IMR-90 (cell line): Measurements from ENCODE around the gene ACYP2. TPM values are rescaled to one million over a fixed set of nuclear protein-coding genes. Genes with fewer than 3 reads are reported as not detected.

ENCODE experiments used
- ATAC-seq: fragments of 200-7000 bp; cut with Tn5 transposase; 2 replicates; pipeline ENCODE4 v1.9.1; 2020; ENCODE audit warnings: low read depth, mild to moderate bottlenecking, moderate library complexity
- BruUV-seq: library from RNA; stranded (reverse); fragments of 400-500 nt; replicated peaks from 2 replicates; lab custom pipeline; 2021; lab: Mats Ljungman, UMichigan
- CTCF ChIA-PET: fragments of 300-600 bp; formaldehyde crosslinking; extraction: SDS; loops from one replicate; lab custom pipeline; 2021; ENCODE audit warnings: antibody characterized with exemption; lab: Yijun Ruan, JAX
- POLR2A ChIA-PET: fragments of 300-600 bp; sonication (Branson Sonifier 250); formaldehyde crosslinking; loops from one replicate; lab custom pipeline; 2022; ENCODE audit warnings: antibody characterized with exemption; ENCODE audit not compliant: unreplicated experiment; lab: Charles Lee
- DNase-seq: peaks from one replicate; pipeline ENCODE4 v3.0.0; 2013
- H2AFZ ChIP-seq: replicated peaks from 2 replicates; pipeline ENCODE3; 2013; ENCODE audit warnings: low read length, mild to moderate bottlenecking; ENCODE audit not compliant: poor library complexity
- H2AK5ac ChIP-seq: 2 replicates; pipeline ENCODE4 v1.6.1; 2013; ENCODE audit warnings: low read depth, low read length, inconsistent platforms
- H2AK9ac ChIP-seq: replicated peaks from 2 replicates; pipeline ENCODE3; 2013; ENCODE audit warnings: mild to moderate bottlenecking, low read depth, low read length, moderate library complexity; ENCODE audit not compliant: poor library complexity
- H2BK120ac ChIP-seq: 2 replicates; pipeline ENCODE4 v1.6.1; 2013; ENCODE audit warnings: low read depth, low read length, inconsistent platforms
- H2BK15ac ChIP-seq: 3 replicates; pipeline ENCODE4 v1.6.1; 2013; ENCODE audit warnings: low read depth, low read length, inconsistent platforms
- H2BK20ac ChIP-seq: 2 replicates; pipeline ENCODE4 v1.6.1; 2013; ENCODE audit warnings: low read depth, mild to moderate bottlenecking, inconsistent platforms, low read length, moderate library complexity
- H2BK5ac ChIP-seq: 2 replicates; pipeline ENCODE4 v1.6.1; 2013; ENCODE audit warnings: mild to moderate bottlenecking, low read depth, low read length, inconsistent platforms; ENCODE audit not compliant: poor library complexity, severe bottlenecking
- H3K14ac ChIP-seq: replicated peaks from 2 replicates; pipeline ENCODE4 v1.6.1; 2013; ENCODE audit warnings: low read depth, low read length, inconsistent platforms
- H3K18ac ChIP-seq: 2 replicates; pipeline ENCODE4 v1.6.1; 2013; ENCODE audit warnings: low read depth, low read length, control low read depth
- H3K23ac ChIP-seq: 2 replicates; pipeline ENCODE4 v1.6.1; 2013; ENCODE audit warnings: low read depth, low read length, inconsistent platforms
- H3K27ac ChIP-seq: 2 replicates; pipeline ENCODE4 v1.5.1; 2013; ENCODE audit warnings: mild to moderate bottlenecking, control low read depth, low read length; ENCODE audit not compliant: insufficient read depth
- H3K27me3 ChIP-seq: 2 replicates; pipeline ENCODE4 v1.6.1; 2013; ENCODE audit warnings: low read length; ENCODE audit not compliant: control insufficient read depth, insufficient read depth
- H3K36me3 ChIP-seq: 2 replicates; pipeline ENCODE4 v1.6.1; 2013; ENCODE audit warnings: low read length, mixed read lengths; ENCODE audit not compliant: control insufficient read depth, insufficient read depth
- H3K4ac ChIP-seq: 2 replicates; pipeline ENCODE4 v1.6.1; 2013; ENCODE audit warnings: low read depth, low read length, inconsistent platforms
- H3K4me1 ChIP-seq: 2 replicates; pipeline ENCODE4 v1.6.1; 2013; ENCODE audit warnings: low read length, mixed read lengths; ENCODE audit not compliant: control insufficient read depth, insufficient read depth
- H3K4me2 ChIP-seq: 2 replicates; pipeline ENCODE4 v1.6.1; 2013; ENCODE audit warnings: low read depth, mild to moderate bottlenecking, control low read depth, low read length, moderate library complexity
- H3K4me3 ChIP-seq: 2 replicates; pipeline ENCODE4 v1.5.1; 2013; ENCODE audit warnings: low read depth, mild to moderate bottlenecking, control low read depth, low read length, moderate library complexity; ENCODE audit not compliant: insufficient read depth
- H3K56ac ChIP-seq: 2 replicates; pipeline ENCODE4 v1.6.1; 2013; ENCODE audit warnings: low read length, inconsistent platforms; ENCODE audit not compliant: insufficient read depth; ENCODE audit errors: extremely low read depth
- H3K79me1 ChIP-seq, 2 experiments: 2 replicates each; pipeline ENCODE4 v1.6.1; 2013; ENCODE audit warnings: low read length in 2 of 2, inconsistent platforms in 1 of 2, low read depth in 1 of 2
- H3K9ac ChIP-seq: 2 replicates; pipeline ENCODE4 v1.6.1; 2013; ENCODE audit warnings: low read depth, low read length, control low read depth
- H3K9me1 ChIP-seq: 2 replicates; pipeline ENCODE4 v1.6.1; 2013; ENCODE audit warnings: low read length, inconsistent platforms; ENCODE audit not compliant: insufficient read depth
- H3K9me3 ChIP-seq: 2 replicates; pipeline ENCODE4 v1.6.1; 2013; ENCODE audit warnings: low read length; ENCODE audit not compliant: control insufficient read depth, insufficient read depth
- H4K20me1 ChIP-seq: 2 replicates; pipeline ENCODE4 v1.6.1; 2013; ENCODE audit warnings: low read length, inconsistent platforms; ENCODE audit not compliant: insufficient read depth
- H4K5ac ChIP-seq: 2 replicates; pipeline ENCODE4 v1.6.1; 2013; ENCODE audit warnings: mild to moderate bottlenecking, low read depth, low read length, control low read depth
- H4K8ac ChIP-seq, 2 experiments: 2 replicates each; pipeline ENCODE4 v1.6.1; 2013; ENCODE audit warnings: low read depth in 2 of 2, low read length in 2 of 2, control low read depth in 1 of 2, inconsistent platforms in 1 of 2
- H4K91ac ChIP-seq: 2 replicates; pipeline ENCODE4 v1.6.1; 2013; ENCODE audit warnings: low read depth, low read length, inconsistent platforms; ENCODE audit not compliant: insufficient read depth
- CEBPB ChIP-seq: IDR thresholded peaks from 2 replicates; pipeline ENCODE4 v1.6.1; 2012; ENCODE audit warnings: low read depth, low read length, improper control_type of control experiment
- MAFK ChIP-seq: IDR thresholded peaks from 2 replicates; pipeline ENCODE4 v1.6.1; 2012; ENCODE audit warnings: low read depth, low read length, improper control_type of control experiment
- MAZ ChIP-seq: IDR thresholded peaks from 2 replicates; pipeline ENCODE4 v1.6.1; 2012; ENCODE audit warnings: low read depth, mild to moderate bottlenecking, low read length, improper control_type of control experiment, moderate library complexity, borderline replicate concordance
- RAD21 ChIP-seq: IDR thresholded peaks from 2 replicates; pipeline ENCODE4 v1.6.1; 2012; ENCODE audit warnings: low read length, improper control_type of control experiment
- RCOR1 ChIP-seq: IDR thresholded peaks from 2 replicates; pipeline ENCODE4 v1.6.1; 2012; ENCODE audit warnings: mild to moderate bottlenecking, low read length, improper control_type of control experiment; ENCODE audit not compliant: insufficient replicate concordance
- SMC3 ChIP-seq: fragments of 150-350 bp; IDR thresholded peaks from 2 replicates; pipeline ENCODE4 v1.6.1; 2016; ENCODE audit warnings: low read depth, mild to moderate bottlenecking, antibody characterized with exemption, low read length, moderate library complexity
- WGBS, 2 experiments: methylation state at CpG; one replicate each; pipeline versions ENCODE4 v1.1.5 to v1.1.7; 2013; ENCODE audit warnings: missing lambda C conversion rate in 2 of 2; ENCODE audit not compliant: insufficient read length in 1 of 2; ENCODE audit errors: extremely low coverage in 2 of 2; 5-methylcytosine and 5-hydroxymethylcytosine counted together
- dilution Hi-C: fragments of 300-500 bp; cut with HindIII; formaldehyde crosslinking; loops from one replicate; pipeline ENCODE4 v1.14.3; 2018; ENCODE audit warnings: low sequenced_read_pairs; ENCODE audit not compliant: unreplicated experiment
- in situ Hi-C: fragments of 300-500 bp; cut with MboI; formaldehyde crosslinking; loops from 3 replicates; pipeline ENCODE4 v1.14.3; 2019; ENCODE audit warnings: low sequenced_read_pairs, inconsistent platforms, mixed read lengths
- intact Hi-C: fragments of 100-400 bp; cut with micrococcal nuclease; formaldehyde crosslinking; loops from 2 replicates; pipeline ENCODE4 v1.10.0; 2022
- polyA plus RNA-seq, 3 experiments: library from polyadenylated mRNA; depleted of rRNA; stranded (reverse); fragments of >200 nt; gene quantifications; 2 replicates each; pipeline ENCODE4 v1.2.3, GENCODE V29; 2012; ENCODE audit warnings: low replicate concordance in 1 of 3
- total RNA-seq: library from RNA; depleted of rRNA; stranded (reverse); fragments of >200 nt; gene quantifications from 2 replicates; pipeline ENCODE4 v1.2.3, GENCODE V29; 2012
- TF ChIP-seq, protein P1 (sequence below): fragments of 150-350 bp; IDR thresholded peaks from 2 replicates; pipeline ENCODE4 v1.6.1; 2016; ENCODE audit warnings: low read depth, mild to moderate bottlenecking, low read length, moderate library complexity, borderline replicate concordance
- TF ChIP-seq, protein P2 (sequence below): fragments of 150-350 bp; IDR thresholded peaks from 2 replicates; pipeline ENCODE4 v1.6.1; 2017; ENCODE audit warnings: mild to moderate bottlenecking, antibody characterized with exemption, low read length, low read depth

ACYP2 gene
- total and polyA plus RNA-seq, 2 of the 4 experiments (the other 2 are of a cell fraction): 3.9 to 7.4 TPM

GRCh38 chr2:54083021-54083420, 32.4 kb upstream of the ACYP2 start:
- no peaks in the 10 kb centered on the region for H3K79me1 ChIP-seq
- H3K4ac ChIP-seq: no peak overlapping the region; the same call in 1 of the 2 replicates
- in situ Hi-C loops: no loop called here
- no peaks in the 10 kb centered on the region for H4K20me1 ChIP-seq
- H3K18ac ChIP-seq: 0 out of 2 replicates have a peak overlapping the region, but pooled peaks have one; percentile 29
- no peak overlapping the region for H4K91ac ChIP-seq
- H2AK5ac ChIP-seq: 0 out of 2 replicates have a peak overlapping the region, but pooled peaks have one; percentile 15
- intact Hi-C loops: no loop called here
- ChIA-PET POLR2A (no interaction called here), CTCF (interaction anchor here (0.7 kb wide), 1 partner anchor 457 kb away, joined by 3 read pairs; no protein-coding TSS in a partner anchor)
- H2AFZ ChIP-seq: no peak overlapping the region
- no peak overlapping the region for H3K56ac ChIP-seq
- TF ChIP-seq MAFK: no peak
- TF ChIP-seq RAD21: no peak
- TF ChIP-seq, protein P1, sequence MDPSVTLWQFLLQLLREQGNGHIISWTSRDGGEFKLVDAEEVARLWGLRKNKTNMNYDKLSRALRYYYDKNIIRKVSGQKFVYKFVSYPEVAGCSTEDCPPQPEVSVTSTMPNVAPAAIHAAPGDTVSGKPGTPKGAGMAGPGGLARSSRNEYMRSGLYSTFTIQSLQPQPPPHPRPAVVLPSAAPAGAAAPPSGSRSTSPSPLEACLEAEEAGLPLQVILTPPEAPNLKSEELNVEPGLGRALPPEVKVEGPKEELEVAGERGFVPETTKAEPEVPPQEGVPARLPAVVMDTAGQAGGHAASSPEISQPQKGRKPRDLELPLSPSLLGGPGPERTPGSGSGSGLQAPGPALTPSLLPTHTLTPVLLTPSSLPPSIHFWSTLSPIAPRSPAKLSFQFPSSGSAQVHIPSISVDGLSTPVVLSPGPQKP: no peak
- no peak for TF ChIP-seq MAZ
- no peak for TF ChIP-seq SMC3
- TF ChIP-seq, protein P2, sequence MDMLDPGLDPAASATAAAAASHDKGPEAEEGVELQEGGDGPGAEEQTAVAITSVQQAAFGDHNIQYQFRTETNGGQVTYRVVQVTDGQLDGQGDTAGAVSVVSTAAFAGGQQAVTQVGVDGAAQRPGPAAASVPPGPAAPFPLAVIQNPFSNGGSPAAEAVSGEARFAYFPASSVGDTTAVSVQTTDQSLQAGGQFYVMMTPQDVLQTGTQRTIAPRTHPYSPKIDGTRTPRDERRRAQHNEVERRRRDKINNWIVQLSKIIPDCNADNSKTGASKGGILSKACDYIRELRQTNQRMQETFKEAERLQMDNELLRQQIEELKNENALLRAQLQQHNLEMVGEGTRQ: no peak
- TF ChIP-seq RCOR1: no peak
- no peak for TF ChIP-seq CEBPB
- 0 out of 2 replicates have a peak overlapping the region, but pooled peaks have one; percentile 15 for H3K23ac ChIP-seq
- H2BK120ac ChIP-seq: no peak overlapping the region
- H3K4me3 ChIP-seq: no peak overlapping the region
- H3K4me1 ChIP-seq: peaks cover 3% of the 10 kb centered on the region
- WGBS, 2 experiments: 92% methylated on average over 5 of the region's 6 CpGs; no CpG with 5 or more reads in 1 of the 2 experiments
- no TSS peak for BruUV-seq
- no peaks in the 10 kb centered on the region for H3K36me3 ChIP-seq
- H3K27me3 ChIP-seq: no peaks in the 10 kb centered on the region
- no peak for ATAC-seq
- dilution Hi-C loops: no loop called here
- no peak overlapping the region for H2BK15ac ChIP-seq
- H3K4me2 ChIP-seq: no peak overlapping the region
- no peaks in the 10 kb centered on the region for H3K9me3 ChIP-seq
- peaks cover 4% of the 10 kb centered on the region; the same call in 1 of the 2 replicates for H3K9me1 ChIP-seq
- no peak overlapping the region for H2AK9ac ChIP-seq
- H2BK20ac ChIP-seq: 0 out of 2 replicates have a peak overlapping the region, but pooled peaks have one; percentile 25
- H3K9ac ChIP-seq: no peak overlapping the region
- H2BK5ac ChIP-seq: no peak overlapping the region
- H4K8ac ChIP-seq: no peak overlapping the region
- no peak overlapping the region for H3K14ac ChIP-seq
- no peak for DNase-seq
- no peak overlapping the region for H4K5ac ChIP-seq
- no peak overlapping the region for H3K27ac ChIP-seq
